ENCODE data around the gene HCN4.

The HCN4 gene

DNA sequence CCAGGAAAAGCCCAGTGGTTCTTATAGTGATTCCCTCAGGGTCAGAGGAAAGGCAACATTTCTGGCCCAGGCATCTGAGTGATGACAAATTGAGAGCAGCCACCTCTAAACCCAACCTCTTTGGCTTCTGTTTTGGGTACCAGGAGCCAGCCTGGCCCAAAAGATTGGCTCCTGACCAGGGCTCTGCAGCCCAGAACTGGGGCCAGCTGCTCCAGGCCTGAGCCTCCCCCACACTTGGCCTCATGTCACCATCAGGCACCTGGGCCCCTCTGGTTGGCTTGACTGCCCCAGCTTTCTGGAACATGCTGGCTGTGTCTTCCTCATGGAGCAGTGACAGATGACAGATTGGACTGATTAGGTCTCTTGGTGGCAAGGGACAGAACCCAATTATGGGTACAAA, 26.0 kb upstream of the HCN4 start:
- H3K4me3 ChIP-seq (ENCODE audit: low read depth, low read length) = no peak overlapping the region
- TF ChIP-seq, protein P1, sequence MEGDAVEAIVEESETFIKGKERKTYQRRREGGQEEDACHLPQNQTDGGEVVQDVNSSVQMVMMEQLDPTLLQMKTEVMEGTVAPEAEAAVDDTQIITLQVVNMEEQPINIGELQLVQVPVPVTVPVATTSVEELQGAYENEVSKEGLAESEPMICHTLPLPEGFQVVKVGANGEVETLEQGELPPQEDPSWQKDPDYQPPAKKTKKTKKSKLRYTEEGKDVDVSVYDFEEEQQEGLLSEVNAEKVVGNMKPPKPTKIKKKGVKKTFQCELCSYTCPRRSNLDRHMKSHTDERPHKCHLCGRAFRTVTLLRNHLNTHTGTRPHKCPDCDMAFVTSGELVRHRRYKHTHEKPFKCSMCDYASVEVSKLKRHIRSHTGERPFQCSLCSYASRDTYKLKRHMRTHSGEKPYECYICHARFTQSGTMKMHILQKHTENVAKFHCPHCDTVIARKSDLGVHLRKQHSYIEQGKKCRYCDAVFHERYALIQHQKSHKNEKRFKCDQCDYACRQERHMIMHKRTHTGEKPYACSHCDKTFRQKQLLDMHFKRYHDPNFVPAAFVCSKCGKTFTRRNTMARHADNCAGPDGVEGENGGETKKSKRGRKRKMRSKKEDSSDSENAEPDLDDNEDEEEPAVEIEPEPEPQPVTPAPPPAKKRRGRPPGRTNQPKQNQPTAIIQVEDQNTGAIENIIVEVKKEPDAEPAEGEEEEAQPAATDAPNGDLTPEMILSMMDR (IDR thresholded peaks at IDR 0.05; ENCODE audit: insufficient read depth, low read depth, low read length, missing control alignments) = no peak
- no peak for DNase-seq (ENCODE audit: low read depth)

DNA sequence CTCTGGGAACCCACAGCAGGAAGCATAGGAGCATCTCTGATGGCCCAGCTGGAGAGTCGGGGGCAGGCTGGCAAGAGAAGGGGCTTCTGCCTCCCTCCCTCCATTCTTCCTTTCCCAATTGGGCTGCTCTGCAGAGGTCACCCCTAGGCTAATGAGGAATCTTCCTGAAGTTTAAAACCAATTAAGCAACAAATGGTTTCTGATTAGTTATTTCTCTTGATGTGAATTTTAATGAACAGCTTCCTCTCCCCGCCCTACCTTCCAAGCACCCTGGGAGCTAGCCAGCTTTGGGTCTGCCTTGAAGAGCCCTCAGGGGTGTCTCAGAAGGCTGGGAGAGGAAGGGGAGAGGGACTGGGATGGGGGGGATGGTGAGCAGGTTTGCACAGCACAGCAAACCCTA, 24.6 kb upstream of the HCN4 start:
- DNase-seq (ENCODE audit: low read depth) = no peak
- TF ChIP-seq, protein P1 (IDR thresholded peaks at IDR 0.05; ENCODE audit: insufficient read depth, low read depth, low read length, missing control alignments) = no peak
- H3K4me3 ChIP-seq (ENCODE audit: low read depth, low read length) = no peak overlapping the region

DNA sequence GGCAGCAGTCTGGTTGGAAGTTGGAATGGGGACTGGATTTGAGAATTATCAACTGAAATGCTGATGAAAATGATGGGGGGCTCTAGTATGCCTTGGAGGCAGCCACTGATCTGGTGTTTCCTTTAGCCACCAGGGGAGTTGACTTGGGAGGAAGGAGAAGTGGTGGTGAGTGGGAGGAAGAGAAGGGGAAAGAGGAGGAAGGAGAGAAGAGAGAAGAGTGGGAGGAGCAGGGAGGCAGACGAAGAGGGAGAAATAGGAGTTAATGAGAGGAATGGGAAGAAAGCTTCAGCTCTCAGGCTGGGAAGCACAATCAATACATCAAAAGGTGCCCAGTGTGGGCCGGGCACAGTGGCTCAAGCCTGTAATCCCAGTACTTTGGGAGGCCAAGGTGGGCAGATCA, 23.3 kb upstream of the HCN4 start:
- DNase-seq (ENCODE audit: low read depth) = no peak
- TF ChIP-seq, protein P1 (IDR thresholded peaks at IDR 0.05; ENCODE audit: insufficient read depth, low read depth, low read length, missing control alignments) = no peak
- no peak overlapping the region for H3K4me3 ChIP-seq (ENCODE audit: low read depth, low read length)

DNA sequence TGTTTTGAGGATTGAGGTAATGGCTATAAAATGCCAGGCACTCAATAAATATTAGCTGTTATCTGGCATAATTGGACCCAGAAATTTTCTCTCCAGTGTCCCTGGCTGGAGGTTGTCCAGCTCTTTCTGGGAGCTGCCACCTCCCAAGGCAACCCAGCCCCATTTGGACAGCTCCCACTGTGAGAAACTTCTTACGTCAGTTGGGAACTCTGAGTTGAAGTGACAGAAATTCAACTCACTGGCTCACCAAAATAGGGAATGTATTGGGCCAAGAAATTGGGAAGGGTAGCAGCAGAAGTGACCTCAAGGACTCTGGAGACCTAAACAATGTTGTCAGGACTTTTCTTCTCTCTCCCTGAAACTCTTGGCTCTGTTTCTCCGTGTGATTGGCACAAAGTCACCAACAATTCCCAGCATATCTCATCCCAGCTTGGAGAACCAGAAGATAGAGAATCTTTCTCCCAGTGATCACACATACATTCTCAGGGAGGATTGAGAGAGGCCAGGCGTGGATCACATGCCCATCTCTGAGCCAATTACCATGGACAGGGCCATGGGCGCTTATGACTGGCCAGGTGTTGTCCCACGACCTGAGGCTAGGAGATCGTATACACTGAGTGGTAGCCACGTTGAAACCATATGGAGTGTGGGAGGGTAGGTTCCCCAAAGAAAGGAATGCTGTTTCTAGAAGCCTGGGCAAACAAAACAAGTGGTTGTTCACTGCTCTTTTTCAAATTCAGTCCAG, 22.5 kb upstream of the HCN4 start:
- no peak for DNase-seq (ENCODE audit: low read depth)
- TF ChIP-seq, protein P1 (IDR thresholded peaks at IDR 0.05; ENCODE audit: insufficient read depth, low read depth, low read length, missing control alignments) = no peak
- no peak overlapping the region for H3K4me3 ChIP-seq (ENCODE audit: low read depth, low read length)

DNA sequence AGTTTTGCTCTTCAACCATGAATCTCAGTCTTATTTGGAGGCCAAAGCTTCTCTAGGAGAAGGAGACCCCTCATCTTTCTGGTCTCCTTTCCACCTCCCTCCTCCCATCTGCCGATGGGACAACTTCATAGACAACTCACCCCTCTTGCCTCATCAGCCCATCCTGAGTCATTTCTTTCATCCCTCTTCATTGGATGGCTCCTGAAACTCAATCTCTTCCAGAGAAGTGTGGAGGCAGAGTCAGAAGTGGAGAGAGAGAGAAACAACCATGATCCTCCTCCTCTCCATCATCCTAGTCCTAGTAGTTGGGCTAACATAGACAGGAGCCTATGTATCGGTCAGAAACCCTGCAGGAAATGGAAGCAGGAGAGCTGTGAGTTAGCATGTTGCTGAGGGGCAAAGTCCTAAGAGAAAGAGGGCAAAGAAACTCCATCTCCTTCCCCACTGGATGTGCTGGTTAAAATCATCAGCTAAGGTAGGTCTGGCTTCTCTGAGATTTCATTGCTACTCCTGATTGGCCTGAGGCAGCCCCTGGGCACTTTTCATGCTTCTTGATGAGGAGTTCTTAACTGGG, 21.3 kb upstream of the HCN4 start:
- no peak for DNase-seq (ENCODE audit: low read depth)
- H3K4me3 ChIP-seq (ENCODE audit: low read depth, low read length) = no peak overlapping the region
- TF ChIP-seq, protein P1 (IDR thresholded peaks at IDR 0.05; ENCODE audit: insufficient read depth, low read depth, low read length, missing control alignments) = no peak

DNA sequence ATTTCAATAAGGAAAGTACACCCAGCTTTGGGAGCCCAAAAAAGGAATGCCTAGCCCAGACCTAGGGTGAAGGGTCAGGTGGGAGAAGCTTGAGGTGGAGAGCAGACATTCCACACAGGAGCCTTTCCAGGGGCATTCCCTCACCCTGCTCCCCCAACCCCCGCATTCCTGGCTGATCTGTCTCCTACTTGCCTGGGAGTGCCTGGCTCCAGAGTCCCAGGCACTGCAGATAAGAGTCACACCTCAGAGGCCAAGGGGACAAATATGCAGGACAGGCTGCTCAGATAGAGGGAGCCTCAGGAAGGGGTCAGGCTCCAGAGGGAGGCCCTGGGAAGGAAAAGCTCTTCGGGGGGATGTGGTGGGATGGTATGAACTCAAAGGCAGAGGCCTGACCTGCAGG, 20.8 kb upstream of the HCN4 start:
- no peak for DNase-seq (ENCODE audit: low read depth)

More for the DNA sequence above, 20.8 kb upstream of the HCN4 start:
- no peak overlapping the region for H3K4me3 ChIP-seq (ENCODE audit: low read depth, low read length)
- TF ChIP-seq, protein P1 (IDR thresholded peaks at IDR 0.05; ENCODE audit: insufficient read depth, low read depth, low read length, missing control alignments) = no peak

All from GM12865 (cell line).